Left lung (tissue), 10 donors: Measurements from ENCODE around the gene WDR90. TPM values are rescaled to one million over a fixed set of nuclear protein-coding genes. Genes with fewer than 3 reads are reported as not detected.
A peak's percentile ranks its signal among the peaks of the same experiment; 100 is the strongest.

ENCODE experiments used
- ATAC-seq: fragments of 200-7000 bp; cut with Tn5 transposase; one replicate; pipeline ENCODE4 v1.9.1; 2020; ENCODE audit warnings: moderate library complexity
- DNase-seq, 4 donors: peaks; one replicate each; pipeline ENCODE4 v3.0.0-alpha.2; 2013 to 2020
- H3K27ac ChIP-seq, 2 donors: fragments of 200-600 bp; sonication (generic) in 1 of 2; one replicate each; pipeline versions ENCODE4 v1.5.0 to v1.8.0; 2020 to 2021
- H3K27me3 ChIP-seq, 2 donors: fragments of 200-600 bp; sonication (generic) in 1 of 2; one replicate each; pipeline versions ENCODE4 v1.5.0 to v1.8.0; 2020 to 2021
- H3K36me3 ChIP-seq, 2 donors: fragments of 200-600 bp; sonication (generic) in 1 of 2; one replicate each; pipeline versions ENCODE4 v1.5.0 to v1.8.0; 2020 to 2021
- H3K4me1 ChIP-seq, 2 donors: fragments of 200-600 bp; one replicate each; pipeline ENCODE4 v1.8.0; 2021
- H3K4me3 ChIP-seq, 2 donors: fragments of 200-600 bp; sonication (generic) in 1 of 2; one replicate each; pipeline versions ENCODE4 v1.5.0 to v1.8.0; 2020 to 2021; ENCODE audit warnings: mild to moderate bottlenecking in 1 of 2
- H3K9me3 ChIP-seq, 2 donors: fragments of 200-600 bp; sonication (generic) in 1 of 2; one replicate each; pipeline versions ENCODE4 v1.5.0 to v1.8.0; 2020 to 2021
- intact Hi-C, 2 donors: fragments of 100-400 bp; cut with DNase I; formaldehyde crosslinking; loops; one replicate each; pipeline versions ENCODE4 v1.11.2 to v1.14.2; 2022
- polyA plus RNA-seq, 6 donors: library from polyadenylated mRNA; unstranded; fragments of 120-200 nt; gene quantifications; one replicate each; pipeline ENCODE4 v1.2.1, GENCODE V29; 2013; ENCODE audit not compliant: insufficient read length in 6 of 6
- total RNA-seq, 2 donors: library from RNA; stranded (reverse); fragmentation: NEBNext Ultra II Directional; extraction: Animal tissue kit (Norgen Biotek cat#: 25700); gene quantifications; one replicate each; pipeline ENCODE4 v1.2.1, GENCODE V29; 2021
- TF ChIP-seq, protein P1 (sequence below), 2 donors: fragments of 200-600 bp; sonication (generic) in 1 of 2; IDR thresholded peaks; one replicate each; pipeline versions ENCODE4 v1.5.0 to v1.8.0; 2021; ENCODE audit warnings: antibody characterized with exemption in 2 of 2
- donor health status: DM: no; HTN: yes; CAD: no.
- donor health status: DM: no; HTN: no; CAD: no.

The WDR90 gene
- total and polyA plus RNA-seq, 8 donors: 27.3 to 63.0 (median 41.4) TPM

DNA sequence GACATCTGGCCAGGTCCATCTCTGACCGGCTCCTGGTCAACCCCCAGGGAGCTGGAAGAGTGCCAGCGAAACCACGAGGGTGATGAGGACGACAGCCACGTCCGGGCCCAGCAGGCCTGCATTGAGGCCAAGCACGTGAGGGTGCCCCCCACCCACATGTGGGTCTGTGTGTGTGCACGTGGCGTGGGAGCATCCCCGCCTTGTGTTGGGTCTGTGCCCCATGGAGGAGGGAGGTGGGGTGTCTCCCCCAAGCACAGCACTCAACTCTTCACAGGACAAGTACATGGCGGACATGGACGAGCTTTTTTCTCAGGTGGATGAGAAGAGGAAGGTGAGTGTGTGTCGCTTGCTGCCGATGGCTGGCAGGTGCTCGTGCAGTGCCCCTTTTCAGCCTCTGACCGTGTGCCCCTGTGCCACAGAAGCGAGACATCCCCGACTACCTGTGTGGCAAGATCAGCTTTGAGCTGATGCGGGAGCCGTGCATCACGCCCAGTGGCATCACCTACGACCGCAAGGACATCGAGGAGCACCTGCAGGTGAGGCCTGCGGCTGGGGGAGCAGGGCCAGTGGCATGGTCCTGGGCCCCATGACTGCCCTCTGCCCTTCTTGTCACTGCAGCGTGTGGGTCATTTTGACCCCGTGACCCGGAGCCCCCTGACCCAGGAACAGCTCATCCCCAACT, 32.7 kb downstream of the WDR90 start:
- Histone ChIP-seq H3K9me3 (no peaks in the 10 kb centered on the region), H3K4me3 (peak overlapping the region in 1 of 2 donors; percentile 70), H3K36me3 (peaks cover 0 to 42% of the 10 kb centered on the region in 2 donors), H3K27ac (no peak overlapping the region), H3K4me1 (peaks cover 30 to 67% of the 10 kb centered on the region in 2 donors), H3K27me3 (peaks cover 0 to 8% of the 10 kb centered on the region in 2 donors)
- intact Hi-C loops: no loop called here
- no peak for ATAC-seq
- TF ChIP-seq, protein P1, sequence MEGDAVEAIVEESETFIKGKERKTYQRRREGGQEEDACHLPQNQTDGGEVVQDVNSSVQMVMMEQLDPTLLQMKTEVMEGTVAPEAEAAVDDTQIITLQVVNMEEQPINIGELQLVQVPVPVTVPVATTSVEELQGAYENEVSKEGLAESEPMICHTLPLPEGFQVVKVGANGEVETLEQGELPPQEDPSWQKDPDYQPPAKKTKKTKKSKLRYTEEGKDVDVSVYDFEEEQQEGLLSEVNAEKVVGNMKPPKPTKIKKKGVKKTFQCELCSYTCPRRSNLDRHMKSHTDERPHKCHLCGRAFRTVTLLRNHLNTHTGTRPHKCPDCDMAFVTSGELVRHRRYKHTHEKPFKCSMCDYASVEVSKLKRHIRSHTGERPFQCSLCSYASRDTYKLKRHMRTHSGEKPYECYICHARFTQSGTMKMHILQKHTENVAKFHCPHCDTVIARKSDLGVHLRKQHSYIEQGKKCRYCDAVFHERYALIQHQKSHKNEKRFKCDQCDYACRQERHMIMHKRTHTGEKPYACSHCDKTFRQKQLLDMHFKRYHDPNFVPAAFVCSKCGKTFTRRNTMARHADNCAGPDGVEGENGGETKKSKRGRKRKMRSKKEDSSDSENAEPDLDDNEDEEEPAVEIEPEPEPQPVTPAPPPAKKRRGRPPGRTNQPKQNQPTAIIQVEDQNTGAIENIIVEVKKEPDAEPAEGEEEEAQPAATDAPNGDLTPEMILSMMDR (IDR thresholded peaks at IDR 0.05): no peak
- DNase-seq: no peak

DNA sequence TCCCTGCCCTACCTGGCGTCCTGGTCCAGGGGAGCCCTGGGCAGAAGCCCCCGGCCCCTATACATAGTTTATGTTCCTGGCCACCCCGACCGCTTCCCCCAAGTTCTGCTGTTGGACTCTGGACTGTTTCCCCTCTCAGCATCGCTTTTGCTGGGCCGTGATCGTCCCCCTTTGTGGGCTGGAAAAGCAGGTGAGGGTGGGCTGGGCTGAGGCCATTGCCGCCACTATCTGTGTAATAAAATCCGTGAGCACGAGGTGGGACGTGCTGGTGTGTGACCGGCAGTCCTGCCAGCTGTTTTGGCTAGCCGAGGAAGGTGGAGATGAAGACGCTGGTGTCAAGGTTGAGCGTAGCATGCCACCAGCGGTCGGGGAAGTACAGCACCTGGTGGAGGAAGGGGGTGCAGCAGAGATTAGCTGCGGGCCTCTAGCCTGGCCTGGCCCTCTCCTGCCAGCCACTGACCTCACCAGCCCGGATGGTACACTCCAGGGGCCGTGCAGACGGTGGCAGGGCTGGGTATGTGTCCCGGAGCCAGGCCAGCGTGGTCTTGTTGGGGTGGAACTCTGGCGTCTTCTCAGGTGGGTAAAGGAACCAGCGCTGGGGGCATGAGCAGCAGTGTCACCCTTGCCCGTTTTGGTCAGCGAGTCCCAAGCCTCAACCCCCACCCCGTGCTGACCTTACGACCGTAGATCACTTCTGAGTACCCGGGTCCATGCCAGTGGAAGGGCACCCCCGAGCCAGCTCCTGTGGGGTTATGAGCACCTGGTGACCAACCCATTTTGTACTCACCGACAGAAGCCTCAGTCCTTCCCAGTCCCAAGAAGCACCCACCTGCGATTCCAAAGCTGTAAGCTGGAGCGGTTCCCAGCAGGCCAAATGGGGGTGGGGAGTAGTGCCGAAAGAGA, 33.6 kb downstream of the WDR90 start:
- Histone ChIP-seq H3K27me3 (no peaks in the 10 kb centered on the region), H3K9me3 (no peaks in the 10 kb centered on the region), H3K27ac (no peak overlapping the region), H3K36me3 (peaks cover 0 to 50% of the 10 kb centered on the region in 2 donors), H3K4me1 (peaks cover 30 to 58% of the 10 kb centered on the region in 2 donors), H3K4me3 (peak overlapping the region in 1 of 2 donors; percentile 79)
- intact Hi-C loops: no loop called here
- ATAC-seq: no peak
- TF ChIP-seq, protein P1 (IDR thresholded peaks at IDR 0.05): no peak
- no peak for DNase-seq

DNA sequence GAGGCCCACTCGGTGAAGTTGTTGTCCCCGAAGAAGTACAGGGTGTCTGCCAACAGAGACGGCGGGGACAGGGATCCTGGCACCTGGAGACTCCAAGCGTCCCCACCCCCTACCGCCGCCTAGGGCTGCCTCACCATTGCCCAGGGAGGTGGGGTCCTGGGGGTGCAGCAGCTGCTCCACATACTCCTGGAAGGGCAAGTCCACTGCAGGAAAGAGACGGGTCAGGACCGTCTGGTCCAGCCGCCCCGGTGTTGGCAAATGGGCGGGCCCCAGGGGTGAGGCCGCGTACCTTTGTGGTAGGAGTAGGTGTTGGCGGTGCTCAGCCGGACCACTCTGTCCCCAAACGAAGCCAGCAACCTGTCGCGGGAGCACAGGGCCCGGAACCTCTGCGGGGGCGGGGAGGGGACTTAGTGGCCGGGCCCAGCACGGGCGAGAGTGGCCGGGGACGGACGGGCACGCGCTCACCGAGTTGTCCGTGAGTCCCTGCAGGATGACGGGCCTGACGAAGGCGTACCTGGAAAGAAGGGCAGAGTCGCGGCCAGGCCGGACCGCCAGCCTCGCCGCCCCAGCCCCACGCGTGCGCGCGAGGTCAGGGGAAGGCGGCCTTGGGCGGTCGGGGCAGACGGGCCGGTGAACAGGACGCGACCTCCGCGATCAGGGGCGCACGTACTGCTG, 34.4 kb downstream of the WDR90 start:
- Histone ChIP-seq H3K9me3 (no peaks in the 10 kb centered on the region), H3K27ac (peak overlapping the region in 1 of 2 donors; percentile 89), H3K27me3 (no peaks in the 10 kb centered on the region), H3K4me3 (peak overlapping the region; percentile 68 to 79), H3K36me3 (peaks cover 0 to 53% of the 10 kb centered on the region in 2 donors), H3K4me1 (peaks cover 30 to 62% of the 10 kb centered on the region in 2 donors)
- DNase-seq (peak in 1 of 4 donors; percentile 39), ATAC-seq (no peak)
- intact Hi-C loops: no loop called here
- TF ChIP-seq, protein P1 (IDR thresholded peaks at IDR 0.05): no peak

DNA sequence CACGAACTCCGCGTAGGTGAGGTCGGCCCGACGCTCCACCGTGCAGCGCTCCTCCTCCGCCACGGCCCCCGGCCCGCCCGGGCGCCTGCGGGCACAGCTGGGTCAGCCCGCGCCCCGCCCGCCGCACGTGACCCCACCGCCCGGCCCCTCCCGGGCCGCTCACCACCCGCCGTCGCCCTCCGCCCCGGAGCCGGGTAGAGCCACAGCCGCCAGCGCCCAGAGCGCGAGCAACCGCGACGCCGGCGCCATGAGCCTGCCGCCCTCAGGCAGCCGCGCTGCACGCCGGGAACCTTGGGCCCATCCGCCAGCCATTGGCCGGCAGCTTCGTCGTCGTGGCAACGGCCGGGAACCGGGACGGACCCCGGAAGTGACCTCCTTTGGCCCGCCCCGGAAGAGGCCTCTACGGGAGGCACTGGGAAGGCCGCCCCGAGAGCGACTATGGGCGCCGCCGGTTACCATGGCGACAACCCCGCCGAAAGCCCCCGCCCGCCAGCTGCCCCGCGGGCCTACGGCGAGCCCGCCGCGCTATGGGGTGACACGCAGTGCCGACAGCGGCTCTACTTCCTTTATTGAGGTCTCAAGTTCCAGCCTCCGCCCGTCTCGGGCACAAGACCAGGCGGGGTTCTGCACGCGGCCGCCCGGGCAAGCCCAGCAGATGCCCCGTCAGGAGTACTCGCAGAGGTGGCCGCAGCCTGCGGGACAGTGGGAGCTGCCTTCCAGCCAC, 35.1 kb downstream of the WDR90 start, which contains the start of gene JMJD8:
TSS of gene JMJD8 (minus strand) at position 264 of the 724 bp plus-strand sequence. CDS start at position 249, 15 bp downstream.
- Histone ChIP-seq H3K27ac (peak within 1 kb of the TSS; percentile 62 to 89), H3K4me1 (peaks cover 31 to 67% of the 10 kb centered on the region in 2 donors), H3K36me3 (peaks cover 0 to 53% of the 10 kb centered on the region in 2 donors), H3K4me3 (peak within 1 kb of the TSS; percentile 68 to 79), H3K27me3 (no peaks in the 10 kb centered on the region), H3K9me3 (no peaks in the 10 kb centered on the region)
- ATAC-seq (peak; percentile 72), DNase-seq (peak; percentile 91 to 100 (median 97))
- intact Hi-C loops: no loop called here
- TF ChIP-seq, protein P1 (IDR thresholded peaks at IDR 0.05): no peak
